GM21529 (cell line): Measurements from ENCODE around the gene IFIH1.

Experiments
- ATAC-seq: cut with Tn5 transposase; IDR thresholded peaks from one replicate; pipeline ENCODE4 v1.9.1; 2021; ENCODE audit not compliant: unreplicated experiment

The IFIH1 gene

GRCh38 chr2:162219426-162219825 is 99.1 kb downstream of the IFIH1 start:
- ATAC-seq, result no peak

- no peak for ATAC-seq
These were observed 100.9 kb downstream of the IFIH1 start for GRCh38 chr2:162217598-162217997.
